ENCODE measurements around the gene PCYT1B.

DNA sequence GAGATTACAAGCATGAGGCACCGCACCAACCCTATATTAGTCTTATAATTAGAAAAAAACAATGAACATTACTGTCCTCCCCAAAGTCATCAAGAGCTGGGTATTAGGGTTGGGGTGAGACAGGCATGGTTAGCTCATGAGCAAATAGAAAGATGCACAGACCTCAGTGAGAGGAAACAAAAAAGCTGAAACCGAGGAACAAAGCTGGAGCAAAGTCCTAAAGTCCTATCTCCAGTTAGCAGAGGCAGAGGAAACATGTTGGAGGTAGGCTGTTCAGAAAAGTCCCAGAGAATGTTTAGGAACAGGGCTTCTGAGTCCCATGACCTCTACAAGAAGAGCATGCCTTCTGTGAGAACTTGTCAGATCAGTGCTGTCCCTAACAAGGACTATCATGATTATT is 4.6 kb upstream of the PCYT1B start:
- no peak for TF ChIP-seq EZH2 (IDR thresholded peaks at IDR 0.05; ENCODE audit: borderline replicate concordance, low read depth, low read length, severe bottlenecking)
- TF ChIP-seq, protein P1, sequence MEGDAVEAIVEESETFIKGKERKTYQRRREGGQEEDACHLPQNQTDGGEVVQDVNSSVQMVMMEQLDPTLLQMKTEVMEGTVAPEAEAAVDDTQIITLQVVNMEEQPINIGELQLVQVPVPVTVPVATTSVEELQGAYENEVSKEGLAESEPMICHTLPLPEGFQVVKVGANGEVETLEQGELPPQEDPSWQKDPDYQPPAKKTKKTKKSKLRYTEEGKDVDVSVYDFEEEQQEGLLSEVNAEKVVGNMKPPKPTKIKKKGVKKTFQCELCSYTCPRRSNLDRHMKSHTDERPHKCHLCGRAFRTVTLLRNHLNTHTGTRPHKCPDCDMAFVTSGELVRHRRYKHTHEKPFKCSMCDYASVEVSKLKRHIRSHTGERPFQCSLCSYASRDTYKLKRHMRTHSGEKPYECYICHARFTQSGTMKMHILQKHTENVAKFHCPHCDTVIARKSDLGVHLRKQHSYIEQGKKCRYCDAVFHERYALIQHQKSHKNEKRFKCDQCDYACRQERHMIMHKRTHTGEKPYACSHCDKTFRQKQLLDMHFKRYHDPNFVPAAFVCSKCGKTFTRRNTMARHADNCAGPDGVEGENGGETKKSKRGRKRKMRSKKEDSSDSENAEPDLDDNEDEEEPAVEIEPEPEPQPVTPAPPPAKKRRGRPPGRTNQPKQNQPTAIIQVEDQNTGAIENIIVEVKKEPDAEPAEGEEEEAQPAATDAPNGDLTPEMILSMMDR (IDR thresholded peaks at IDR 0.05; ENCODE audit: borderline replicate concordance, extremely low read depth, low read length, poor library complexity, severe bottlenecking), result no peak

Data from DND-41 (cell line).